ENCODE measurements around the gene PSPC1.
"Not testable (repeated sequence)": the region's sequence is repeated elsewhere in the genome, so short reads cannot be mapped to it uniquely, and the experiment has no call there.

The PSPC1 gene

GRCh38 chr13:19782049-19782726 is 557 bp downstream of the PSPC1 start:
- intact Hi-C loops (cut with micrococcal nuclease) = loop anchor here (2.0 to 5.0 kb wide), 3 partner anchors 83 to 385 kb away; no protein-coding TSS in a partner anchor
- H3K27ac Mint-ChIP-seq = peak overlapping the region; percentile 96
- peaks cover 19% of the 10 kb centered on the region for H3K36me3 Mint-ChIP-seq (ENCODE audit: low read depth)
- H3K9me3 Mint-ChIP-seq = no peaks in the 10 kb centered on the region
- H3K4me3 Mint-ChIP-seq = peak overlapping the region; percentile 95
- peaks cover 10% of the 10 kb centered on the region for H3K4me1 Mint-ChIP-seq (ENCODE audit: low read depth)
- H3K27me3 Mint-ChIP-seq = no peaks in the 10 kb centered on the region

GRCh38 chr13:19781526-19781925 is 1.2 kb downstream of the PSPC1 start:
- H3K27ac Mint-ChIP-seq = peak overlapping the region; percentile 96
- peaks cover 20% of the 10 kb centered on the region for H3K36me3 Mint-ChIP-seq (ENCODE audit: low read depth)
- H3K9me3 Mint-ChIP-seq = no peaks in the 10 kb centered on the region
- peak overlapping the region; percentile 95 for H3K4me3 Mint-ChIP-seq
- H3K27me3 Mint-ChIP-seq = no peaks in the 10 kb centered on the region
- H3K4me1 Mint-ChIP-seq (ENCODE audit: low read depth) = peaks cover 10% of the 10 kb centered on the region
- intact Hi-C loops (cut with micrococcal nuclease) = loop anchor here (5.0 kb wide), 1 partner anchor 386 kb away; no protein-coding TSS in a partner anchor

- intact Hi-C loops (cut with micrococcal nuclease) = loop anchor here (5.0 kb wide), 1 partner anchor 386 kb away; no protein-coding TSS in a partner anchor
- H3K9me3 Mint-ChIP-seq, H3K27me3 Mint-ChIP-seq, H3K27ac Mint-ChIP-seq: not testable (repeated sequence)
- Mint-ChIP-seq H3K4me1 (ENCODE audit: low read depth) (peaks cover 14% of the 10 kb centered on the region), H3K36me3 (ENCODE audit: low read depth) (peaks cover 26% of the 10 kb centered on the region), H3K4me3 (peak overlapping the region; percentile 60)
Measured at GRCh38 chr13:19780753-19781418, 1.9 kb downstream of the PSPC1 start.

- H3K27me3 Mint-ChIP-seq = no peaks in the 10 kb centered on the region
- intact Hi-C loops (cut with micrococcal nuclease) = no loop called here
- H3K4me3 Mint-ChIP-seq = no peak overlapping the region
- H3K27ac Mint-ChIP-seq = no peak overlapping the region
- no peaks in the 10 kb centered on the region for H3K9me3 Mint-ChIP-seq
- peaks cover 74% of the 10 kb centered on the region for H3K36me3 Mint-ChIP-seq (ENCODE audit: low read depth)
- peaks cover 24% of the 10 kb centered on the region for H3K4me1 Mint-ChIP-seq (ENCODE audit: low read depth)
Measured at GRCh38 chr13:19772306-19772705, 10.4 kb downstream of the PSPC1 start.

GRCh38 chr13:19769854-19770253 is 12.9 kb downstream of the PSPC1 start:
- H3K9me3 Mint-ChIP-seq = no peaks in the 10 kb centered on the region
- H3K4me1 Mint-ChIP-seq (ENCODE audit: low read depth) = peaks cover 20% of the 10 kb centered on the region
- H3K4me3 Mint-ChIP-seq = no peak overlapping the region
- intact Hi-C loops (cut with micrococcal nuclease) = no loop called here
- no peaks in the 10 kb centered on the region for H3K27me3 Mint-ChIP-seq
- no peak overlapping the region for H3K27ac Mint-ChIP-seq
- H3K36me3 Mint-ChIP-seq (ENCODE audit: low read depth) = peaks cover 71% of the 10 kb centered on the region

- Mint-ChIP-seq H3K4me1 (ENCODE audit: low read depth) (peaks cover 20% of the 10 kb centered on the region), H3K36me3 (ENCODE audit: low read depth) (peaks cover 72% of the 10 kb centered on the region), H3K27ac (no peak overlapping the region), H3K4me3 (no peak overlapping the region), H3K27me3 (no peaks in the 10 kb centered on the region), H3K9me3 (no peaks in the 10 kb centered on the region)
- intact Hi-C loops (cut with micrococcal nuclease) = no loop called here
Measured at GRCh38 chr13:19767966-19768365, 14.8 kb downstream of the PSPC1 start.

- H3K4me1 Mint-ChIP-seq (ENCODE audit: low read depth) = peaks cover 23% of the 10 kb centered on the region
Measured at GRCh38 chr13:19766591-19766990, 16.2 kb downstream of the PSPC1 start.

GRCh38 chr13:19764237-19764636 is 18.5 kb downstream of the PSPC1 start:
- H3K9me3 Mint-ChIP-seq = no peaks in the 10 kb centered on the region
- H3K36me3 Mint-ChIP-seq (ENCODE audit: low read depth) = peaks cover 73% of the 10 kb centered on the region
- no peak overlapping the region for H3K4me3 Mint-ChIP-seq
- H3K27me3 Mint-ChIP-seq = no peaks in the 10 kb centered on the region
- peaks cover 29% of the 10 kb centered on the region for H3K4me1 Mint-ChIP-seq (ENCODE audit: low read depth)
- H3K27ac Mint-ChIP-seq = no peak overlapping the region
- intact Hi-C loops (cut with micrococcal nuclease) = no loop called here

More at GRCh38 chr13:19766591-19766990, 16.2 kb downstream of the PSPC1 start:
- H3K27ac Mint-ChIP-seq = no peak overlapping the region
- H3K27me3 Mint-ChIP-seq = no peaks in the 10 kb centered on the region
- intact Hi-C loops (cut with micrococcal nuclease) = no loop called here
- no peaks in the 10 kb centered on the region for H3K9me3 Mint-ChIP-seq
- H3K4me3 Mint-ChIP-seq = no peak overlapping the region
- peaks cover 73% of the 10 kb centered on the region for H3K36me3 Mint-ChIP-seq (ENCODE audit: low read depth)

- Mint-ChIP-seq H3K36me3 (ENCODE audit: low read depth) (peaks cover 73% of the 10 kb centered on the region), H3K9me3 (no peaks in the 10 kb centered on the region), H3K27ac (no peak overlapping the region), H3K4me1 (ENCODE audit: low read depth) (peaks cover 23% of the 10 kb centered on the region), H3K4me3 (no peak overlapping the region), H3K27me3 (no peaks in the 10 kb centered on the region)
- intact Hi-C loops (cut with micrococcal nuclease) = no loop called here
Measured at GRCh38 chr13:19763618-19764017, 19.1 kb downstream of the PSPC1 start.

- Mint-ChIP-seq H3K27me3 (no peaks in the 10 kb centered on the region), H3K4me1 (ENCODE audit: low read depth) (peaks cover 10% of the 10 kb centered on the region), H3K27ac (no peak overlapping the region), H3K4me3 (no peak overlapping the region), H3K9me3 (no peaks in the 10 kb centered on the region), H3K36me3 (ENCODE audit: low read depth) (peaks cover 91% of the 10 kb centered on the region)
- intact Hi-C loops (cut with micrococcal nuclease) = no loop called here
Measured at GRCh38 chr13:19759669-19760068, 23.1 kb downstream of the PSPC1 start.

- Mint-ChIP-seq H3K4me1 (ENCODE audit: low read depth) (no peaks in the 10 kb centered on the region), H3K27ac (no peak overlapping the region), H3K9me3 (no peaks in the 10 kb centered on the region), H3K27me3 (no peaks in the 10 kb centered on the region), H3K4me3 (no peak overlapping the region), H3K36me3 (ENCODE audit: low read depth) (peaks cover 72% of the 10 kb centered on the region)
- intact Hi-C loops (cut with micrococcal nuclease) = no loop called here
Measured at GRCh38 chr13:19742643-19743042, 40.1 kb downstream of the PSPC1 start.

GRCh38 chr13:19737844-19738557 is 44.7 kb downstream of the PSPC1 start:
- Mint-ChIP-seq H3K4me3 (no peak overlapping the region), H3K36me3 (ENCODE audit: low read depth) (peaks cover 89% of the 10 kb centered on the region), H3K27me3 (no peaks in the 10 kb centered on the region), H3K27ac (no peak overlapping the region), H3K4me1 (ENCODE audit: low read depth) (no peaks in the 10 kb centered on the region), H3K9me3 (no peaks in the 10 kb centered on the region)
- intact Hi-C loops (cut with micrococcal nuclease) = no loop called here

- Mint-ChIP-seq H3K27me3 (no peaks in the 10 kb centered on the region), H3K36me3 (ENCODE audit: low read depth) (peaks cover 83% of the 10 kb centered on the region), H3K9me3 (no peaks in the 10 kb centered on the region), H3K4me3 (no peak overlapping the region), H3K27ac (no peak overlapping the region), H3K4me1 (ENCODE audit: low read depth) (no peaks in the 10 kb centered on the region)
- intact Hi-C loops (cut with micrococcal nuclease) = no loop called here
Measured at GRCh38 chr13:19726611-19727010, 56.1 kb downstream of the PSPC1 start.

- intact Hi-C loops (cut with micrococcal nuclease) = no loop called here
- Mint-ChIP-seq H3K9me3 (no peaks in the 10 kb centered on the region), H3K4me1 (ENCODE audit: low read depth) (no peaks in the 10 kb centered on the region), H3K36me3 (ENCODE audit: low read depth) (peaks cover 72% of the 10 kb centered on the region), H3K27ac (no peak overlapping the region), H3K27me3 (no peaks in the 10 kb centered on the region), H3K4me3 (no peak overlapping the region)
Measured at GRCh38 chr13:19725320-19725719, 57.4 kb downstream of the PSPC1 start.
